Inferior parietal cortex (tissue), 1 donor: Measurements from ENCODE around the gene ACE.

ENCODE experiments used
- DNase-seq: peaks from one replicate; pipeline ENCODE4 v3.0.0-alpha.2; 2016; ENCODE audit errors: extremely low spot score

Gene ACE

GRCh38 chr17:63491413-63491812 lies 14.6 kb downstream of the ACE start:
- no peak for DNase-seq

DNA sequence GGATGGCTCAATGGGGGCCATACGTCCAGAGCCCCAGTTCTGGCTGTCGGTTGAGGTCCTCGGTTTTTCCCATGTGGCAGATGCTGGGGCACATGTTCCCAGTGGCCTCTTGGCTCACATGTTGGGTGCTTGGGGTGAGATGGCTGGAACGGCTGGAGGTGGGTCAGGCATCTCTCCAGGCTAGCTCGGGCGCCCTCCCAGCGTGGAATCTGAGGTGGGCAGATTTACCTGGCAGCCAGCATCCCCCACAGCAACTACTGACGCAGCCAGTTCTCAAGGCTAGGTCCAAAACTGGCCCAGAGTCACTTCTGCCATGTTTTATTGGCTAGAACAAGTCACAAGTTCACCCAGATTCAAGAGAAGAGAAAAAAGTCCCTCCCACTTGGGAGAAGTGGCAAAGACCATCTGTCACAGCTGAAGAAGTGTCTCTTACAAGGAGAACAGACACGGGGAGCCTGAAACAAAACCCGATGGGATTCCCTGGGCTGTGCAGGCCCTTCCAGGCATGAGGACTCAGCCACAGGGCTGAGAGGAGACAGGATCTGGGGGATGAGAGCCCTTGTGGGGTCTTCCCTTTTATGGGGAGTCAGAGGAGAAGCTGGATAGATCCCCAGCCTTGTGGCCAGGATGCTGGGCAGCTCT lies 15.2 kb downstream of the ACE start:
- DNase-seq: no peak

DNA sequence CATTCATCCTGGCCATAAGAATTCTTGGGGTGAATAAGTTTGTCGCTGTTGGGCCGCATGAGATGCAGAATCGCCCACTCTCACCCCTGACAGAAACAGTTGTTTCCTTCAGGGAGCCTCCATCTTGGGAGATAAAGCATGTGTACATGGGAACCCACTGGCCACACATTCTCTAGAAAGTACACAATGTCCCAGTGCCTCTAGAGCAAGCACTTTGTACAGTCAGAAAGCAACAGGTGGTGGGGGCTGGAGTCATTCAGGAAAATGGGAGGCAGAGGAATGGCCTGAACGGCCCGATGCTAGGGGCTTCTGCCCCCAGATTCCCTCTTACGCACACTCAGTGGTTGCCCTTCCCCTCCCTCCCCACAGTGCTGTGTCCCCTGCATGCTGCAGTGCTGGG lies 16.1 kb downstream of the ACE start:
- DNase-seq: no peak

- DNase-seq: no peak
Measured at GRCh38 chr17:63493411-63493810, 16.6 kb downstream of the ACE start.

GRCh38 chr17:63494300-63494928 lies 17.6 kb downstream of the ACE start:
- no peak for DNase-seq

- no peak for DNase-seq
Measured at GRCh38 chr17:63495491-63495890, 18.6 kb downstream of the ACE start.

- DNase-seq: no peak
Measured at GRCh38 chr17:63496177-63496576, 19.3 kb downstream of the ACE start.

GRCh38 chr17:63496663-63497400 lies 20.0 kb downstream of the ACE start:
- DNase-seq: no peak

DNA sequence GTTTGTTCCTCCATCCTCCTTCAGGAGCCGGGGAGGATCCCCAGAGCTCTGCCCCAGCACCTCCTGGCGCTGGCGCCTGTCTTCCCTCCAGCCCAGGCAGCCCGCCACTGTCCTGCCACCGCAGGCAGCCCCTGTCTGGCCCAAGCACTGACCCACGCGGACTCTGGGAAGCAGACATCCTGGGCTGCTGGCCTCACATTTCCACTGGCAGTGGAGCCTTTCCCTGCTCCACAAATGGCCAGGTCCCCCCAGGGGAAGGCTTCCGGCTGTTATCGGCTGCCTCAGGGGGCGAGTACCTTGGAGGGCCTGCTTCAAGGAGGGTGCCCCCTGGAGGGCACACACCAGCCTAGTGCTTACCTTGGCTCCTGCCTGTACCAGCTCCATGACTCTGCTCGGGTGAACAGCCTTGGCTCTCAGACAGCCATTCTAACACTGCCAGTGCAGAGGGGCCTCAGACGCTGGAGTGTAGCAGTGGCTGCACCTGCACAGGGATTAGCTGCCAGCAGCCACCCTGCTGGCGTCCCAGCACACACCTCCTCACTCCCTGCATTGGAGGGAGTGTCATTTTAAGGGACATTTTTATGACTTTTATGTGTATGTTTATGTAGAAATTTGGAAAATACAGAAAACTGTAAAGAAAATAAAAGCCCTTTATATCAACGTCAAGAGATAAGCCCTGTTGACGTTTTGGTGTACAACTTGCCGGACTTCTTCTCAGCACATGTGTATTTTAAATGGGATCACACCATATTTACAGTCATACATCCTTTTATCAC lies 21.0 kb downstream of the ACE start:
- DNase-seq: no peak

DNA sequence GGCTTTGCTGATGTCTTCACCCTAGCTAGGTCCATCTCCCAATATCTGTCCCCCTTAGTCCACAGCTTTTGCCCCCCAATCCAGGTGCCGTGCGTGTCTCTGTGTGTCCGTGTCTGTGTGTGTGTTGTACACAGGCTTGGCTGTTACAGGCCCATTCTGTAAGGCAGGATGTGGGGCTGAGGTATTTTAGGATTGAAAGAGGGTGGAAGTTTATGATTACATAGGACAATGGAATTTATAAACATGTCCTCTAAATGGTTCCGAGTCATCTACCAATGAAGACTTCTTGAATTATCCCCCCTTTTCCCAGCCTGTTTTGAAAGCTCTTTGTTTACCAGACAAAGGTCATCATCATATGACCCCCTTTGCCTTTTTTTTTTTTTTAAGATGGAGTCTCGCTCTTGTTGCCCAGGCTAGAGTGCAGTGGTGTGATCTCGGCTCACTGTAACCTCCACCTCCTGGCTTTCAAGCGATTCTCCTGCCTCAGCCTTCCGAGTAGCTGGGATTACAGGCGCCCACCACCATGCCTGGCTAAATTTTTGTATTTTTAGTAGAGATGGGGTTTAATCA lies 21.9 kb downstream of the ACE start:
- no peak for DNase-seq

- no peak for DNase-seq
Measured at GRCh38 chr17:63500543-63501390, 23.9 kb downstream of the ACE start.

- no peak for DNase-seq
Measured at GRCh38 chr17:63503341-63503705, 26.5 kb downstream of the ACE start.

GRCh38 chr17:63504261-63504660 lies 27.4 kb downstream of the ACE start:
- no peak for DNase-seq

GRCh38 chr17:63505341-63505740 lies 28.5 kb downstream of the ACE start:
- DNase-seq: no peak

- no peak for DNase-seq
Measured at GRCh38 chr17:63506627-63507026, 29.8 kb downstream of the ACE start.

DNA sequence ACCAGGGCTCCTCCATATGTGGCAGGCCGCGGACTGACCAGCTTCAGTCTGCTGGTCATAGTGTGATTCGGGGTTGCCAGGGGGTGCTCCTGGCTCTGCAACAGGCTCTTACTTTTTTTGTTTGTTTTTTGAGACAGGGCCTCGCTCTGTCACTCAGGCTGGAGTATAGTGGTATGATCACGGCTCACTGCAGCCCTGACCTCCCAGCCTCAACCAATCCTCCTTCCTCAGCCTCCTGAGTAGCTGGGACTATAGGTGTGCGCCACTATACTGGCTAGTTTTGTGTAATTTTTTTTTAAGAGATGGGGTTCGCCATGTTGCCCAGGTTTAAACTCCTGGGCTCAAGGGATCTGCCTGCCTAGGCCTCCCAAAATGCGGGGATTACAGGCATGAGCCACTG lies 34.5 kb downstream of the ACE start:
- no peak for DNase-seq

DNA sequence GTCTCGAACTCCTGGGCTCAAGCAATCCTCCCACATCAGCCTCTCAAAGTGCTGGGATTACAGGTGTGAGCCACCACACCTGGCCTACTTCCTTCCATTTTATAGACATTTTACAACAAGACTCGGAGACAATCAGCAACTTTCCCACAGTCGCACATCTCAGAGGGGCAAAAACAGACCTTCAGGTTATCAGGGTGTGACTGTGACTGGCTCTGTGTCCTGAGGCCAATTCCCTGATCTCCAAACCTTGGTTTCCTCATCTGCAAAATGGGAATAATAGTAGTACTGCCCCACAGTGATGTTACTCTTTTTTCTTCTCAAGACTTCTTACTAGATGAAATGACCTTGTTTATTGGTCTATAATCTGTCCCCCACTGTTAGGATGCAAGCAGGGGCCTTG lies 35.5 kb downstream of the ACE start:
- DNase-seq: no peak

GRCh38 chr17:63512896-63513644 lies 36.2 kb downstream of the ACE start:
- DNase-seq: no peak

DNA sequence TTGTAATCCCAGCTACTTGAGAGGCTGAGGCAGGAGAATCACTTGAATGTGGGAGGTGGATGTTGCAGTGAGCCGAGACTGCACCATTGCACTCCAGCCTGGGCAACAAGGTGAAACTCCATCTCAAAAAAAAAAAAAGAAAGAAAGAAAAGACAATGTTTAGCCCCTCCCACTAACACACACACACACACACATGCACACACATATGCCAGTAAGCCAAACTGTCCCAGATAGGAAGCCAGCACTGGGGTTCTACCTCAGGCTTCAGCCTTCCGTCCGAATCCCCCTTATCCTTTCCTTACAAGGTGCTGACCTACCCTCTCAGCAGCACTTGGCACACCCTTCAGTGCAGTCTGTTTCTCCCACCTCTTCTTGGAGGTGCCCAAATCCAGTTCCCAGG lies 37.6 kb downstream of the ACE start:
- no peak for DNase-seq

DNA sequence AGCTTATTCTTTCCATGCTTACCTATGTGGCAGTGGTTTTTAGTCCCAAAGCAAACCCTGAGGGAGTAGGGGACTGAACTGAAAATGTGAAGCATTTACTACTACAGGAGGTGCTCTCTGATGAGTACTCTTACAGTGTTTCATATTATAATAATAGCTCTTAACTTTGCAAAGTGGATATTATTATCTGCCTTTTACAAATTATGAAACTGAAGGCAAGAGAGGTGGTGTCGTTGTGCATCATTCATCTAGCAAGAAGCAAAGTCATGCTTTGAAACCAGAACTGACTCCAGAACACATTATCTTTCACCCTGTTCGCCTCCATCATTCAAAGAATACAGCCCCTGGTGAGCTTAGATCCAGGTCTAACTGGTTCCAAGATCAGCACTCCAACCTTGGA lies 38.1 kb downstream of the ACE start:
- no peak for DNase-seq

GRCh38 chr17:63515426-63515825 lies 38.6 kb downstream of the ACE start:
- DNase-seq: no peak
